HepG2 (cell line): ENCODE data around the gene ACSF3. TPM values are rescaled to one million over a fixed set of nuclear protein-coding genes. Genes with fewer than 3 reads are reported as not detected.
"Not testable (repeated sequence)": the region's sequence is repeated elsewhere in the genome, so short reads cannot be mapped to it uniquely, and the experiment has no call there.

Source experiments
- AKAP8 ChIP-seq: sonication (generic); formaldehyde crosslinking; IDR thresholded peaks from 2 replicates; pipeline ENCODE4 v1.5.1; 2020; ENCODE audit warnings: mild to moderate bottlenecking, missing genetic modification reagents
- ARNTL ChIP-seq: sonication (generic); formaldehyde crosslinking; IDR thresholded peaks from 2 replicates; pipeline ENCODE4 v1.4.0; 2020; ENCODE audit warnings: mild to moderate bottlenecking, missing genetic modification reagents
- ETV5 ChIP-seq: IDR thresholded peaks from 2 replicates; pipeline ENCODE4 v1.6.1; 2018; ENCODE audit warnings: missing biosample characterization, missing genetic modification reagents, inconsistent platforms, borderline replicate concordance
- GATA4 ChIP-seq: sonication (generic); IDR thresholded peaks from 2 replicates; pipeline ENCODE4 v1.6.1; 2016; ENCODE audit warnings: antibody characterized with exemption, low read depth, borderline replicate concordance
- HOXA3 ChIP-seq: sonication (generic); formaldehyde crosslinking; IDR thresholded peaks from 2 replicates; pipeline ENCODE4 v1.5.0; 2020; ENCODE audit warnings: missing genetic modification reagents
- KLF6 ChIP-seq: IDR thresholded peaks from 2 replicates; pipeline ENCODE4 v1.8.0; 2016; ENCODE audit warnings: missing biosample characterization, missing genetic modification reagents
- KMT2A ChIP-seq: sonication (generic); formaldehyde crosslinking; IDR thresholded peaks from 2 replicates; pipeline ENCODE4 v1.4.0; 2020; ENCODE audit warnings: missing genetic modification reagents
- NCOA2 ChIP-seq: sonication (generic); formaldehyde crosslinking; IDR thresholded peaks from 2 replicates; pipeline ENCODE4 v1.8.0; 2022; ENCODE audit warnings: inconsistent platforms
- PCBP1 ChIP-seq: fragments of 200-400 bp; formaldehyde crosslinking; IDR thresholded peaks from 2 replicates; pipeline ENCODE4 v1.6.1; 2017; ENCODE audit warnings: mild to moderate bottlenecking, low read depth, low read length, borderline replicate concordance
- SPEN ChIP-seq: sonication (generic); formaldehyde crosslinking; IDR thresholded peaks from 2 replicates; pipeline ENCODE4 v1.5.1; 2020; ENCODE audit warnings: low read depth, mild to moderate bottlenecking, missing genetic modification reagents
- TAF15 ChIP-seq: fragments of 200-400 bp; formaldehyde crosslinking; IDR thresholded peaks from one replicate; pipeline ENCODE4 v1.6.1; 2018; ENCODE audit warnings: mild to moderate bottlenecking, low read depth, low read length; ENCODE audit not compliant: poor library complexity, severe bottlenecking
- TOE1 ChIP-seq: sonication (generic); formaldehyde crosslinking; IDR thresholded peaks from 2 replicates; pipeline ENCODE4 v1.4.0; 2020; ENCODE audit warnings: mild to moderate bottlenecking, missing genetic modification reagents
- YY1 ChIP-seq: IDR thresholded peaks from 2 replicates; pipeline ENCODE4 v1.6.1; 2011; ENCODE audit warnings: low read length, low read depth, moderate library complexity, mild to moderate bottlenecking; ENCODE audit not compliant: insufficient read depth, insufficient replicate concordance
- ZBTB40 ChIP-seq, 2 experiments: fragments of 450-650 bp in 1 of 2; sonication (generic) in 1 of 2; formaldehyde crosslinking in 1 of 2; IDR thresholded peaks; 2 replicates each; pipeline versions ENCODE4 v1.6.1 to v1.8.0; 2016 to 2022; ENCODE audit warnings: antibody characterized with exemption in 1 of 2, mild to moderate bottlenecking in 1 of 2, missing genetic modification reagents in 1 of 2
- ZBTB42 ChIP-seq: sonication (generic); formaldehyde crosslinking; IDR thresholded peaks from 2 replicates; pipeline ENCODE4 v1.5.0; 2020; ENCODE audit warnings: mild to moderate bottlenecking, missing genetic modification reagents
- ZFP41 ChIP-seq: sonication (generic); formaldehyde crosslinking; IDR thresholded peaks from 2 replicates; pipeline ENCODE4 v1.4.0; 2020; ENCODE audit warnings: mild to moderate bottlenecking, missing genetic modification reagents, borderline replicate concordance
- ZNF276 ChIP-seq: sonication (generic); formaldehyde crosslinking; IDR thresholded peaks from 2 replicates; pipeline ENCODE4 v1.4.0; 2020; ENCODE audit warnings: mild to moderate bottlenecking, low read depth, missing genetic modification reagents
- ZNF776 ChIP-seq: sonication (generic); formaldehyde crosslinking; IDR thresholded peaks from 2 replicates; pipeline ENCODE4 v1.4.0; 2020; ENCODE audit warnings: mild to moderate bottlenecking, missing genetic modification reagents
- polyA plus RNA-seq, 8 experiments: library from polyadenylated mRNA; depleted of rRNA in 3 of 8; stranded (reverse) in 7 of 8; unstranded in 1 of 8; fragments of >200 nt; fragmentation: Illumina TruSeq in 4 of 8; extraction: Trizol in 4 of 8; gene quantifications; 2 replicates each; pipeline versions ENCODE4 v1.2.1 to v1.2.3, GENCODE V29; 2011 to 2016; ENCODE audit warnings: low read depth in 4 of 8, missing spikeins in 1 of 8, mixed read lengths in 1 of 8; ENCODE audit not compliant: insufficient read depth in 1 of 8
- total RNA-seq, 5 experiments: library from RNA; depleted of rRNA; stranded (reverse); fragments of >200 nt; fragmentation: Illumina TruSeq; extraction: Trizol; gene quantifications; 2 replicates each; pipeline ENCODE4 v1.2.3, GENCODE V29; 2016; ENCODE audit warnings: low read depth in 1 of 5

Gene ACSF3
- total and polyA plus RNA-seq, 2 of the 13 experiments (the other 11 are each of a cell fraction or from before 2014, with no cell fraction given): 14.9 to 30.6 TPM

GRCh38 chr16:89192186-89192955 is 98.7 kb downstream of the ACSF3 start (continued):
- peak; percentile 94 for TF ChIP-seq ZNF276 (CRISPR knock-in tag)
- TF ChIP-seq KLF6: peak; percentile 77; the same call in 1 of the 2 replicates
- not testable (repeated sequence) for TF ChIP-seq ZBTB40 (IDR thresholded peaks at IDR 0.05)
- TF ChIP-seq ZBTB40 (CRISPR knock-in tag; IDR thresholded peaks at IDR 0.05): peak; percentile 64; the same call in 1 of the 2 replicates
- TF ChIP-seq TAF15: peak; percentile 97
- TF ChIP-seq NCOA2 (CRISPR knock-in tag): peak; percentile 38; the same call in 1 of the 2 replicates
- peak; percentile 91 for TF ChIP-seq ZNF776 (CRISPR knock-in tag)
- peak; percentile 71; the same call in 1 of the 2 replicates for TF ChIP-seq TOE1
- peak; percentile 53 for TF ChIP-seq YY1
- TF ChIP-seq GATA4: peak; percentile 52; the same call in 1 of the 2 replicates
- peak; percentile 72 for TF ChIP-seq ETV5 (CRISPR knock-in tag)
- 0 out of 2 replicates have a peak, but pooled peaks have one; percentile 85 for TF ChIP-seq ZFP41 (CRISPR knock-in tag)
- TF ChIP-seq PCBP1: peak; percentile 93; the same call in 1 of the 2 replicates
- TF ChIP-seq KMT2A: peak; percentile 41; the same call in 1 of the 2 replicates
- TF ChIP-seq AKAP8 (CRISPR knock-in tag): peak; percentile 97
- TF ChIP-seq HOXA3 (CRISPR knock-in tag): peak; percentile 77
- peak; percentile 95 for TF ChIP-seq SPEN (CRISPR knock-in tag)
- 0 out of 2 replicates have a peak, but pooled peaks have one; percentile 54 for TF ChIP-seq ZBTB42 (CRISPR knock-in tag)
- TF ChIP-seq ARNTL (CRISPR knock-in tag): peak; percentile 70
